ENCODE measurements around the gene SH3TC1.

The SH3TC1 gene

GRCh38 chr4:8167815-8168214, 31.3 kb upstream of the SH3TC1 start:
- no peak for DNase-seq (ENCODE audit: low read depth in 1 of 2, low spot score in 1 of 2)
- in situ Hi-C loops (cut with HindIII; ENCODE audit: low pct_unique_long_range_greater_than_20kb, low sequenced_read_pairs) = no loop called here
- TF ChIP-seq JUND (IDR thresholded peaks at IDR 0.05; ENCODE audit: low read depth) = no peak

GRCh38 chr4:8168232-8168631, 30.9 kb upstream of the SH3TC1 start:
- TF ChIP-seq JUND (IDR thresholded peaks at IDR 0.05; ENCODE audit: low read depth) = no peak
- in situ Hi-C loops (cut with HindIII; ENCODE audit: low pct_unique_long_range_greater_than_20kb, low sequenced_read_pairs) = no loop called here
- no peak for DNase-seq (ENCODE audit: low read depth in 1 of 2, low spot score in 1 of 2)

GRCh38 chr4:8168832-8169598, 30.1 kb upstream of the SH3TC1 start:
- no peak for DNase-seq (ENCODE audit: low read depth in 1 of 2, low spot score in 1 of 2)
- TF ChIP-seq JUND (IDR thresholded peaks at IDR 0.05; ENCODE audit: low read depth) = no peak
- in situ Hi-C loops (cut with HindIII; ENCODE audit: low pct_unique_long_range_greater_than_20kb, low sequenced_read_pairs) = no loop called here

- no peak for TF ChIP-seq JUND (IDR thresholded peaks at IDR 0.05; ENCODE audit: low read depth)
- DNase-seq (ENCODE audit: low read depth in 1 of 2, low spot score in 1 of 2) = no peak
- in situ Hi-C loops (cut with HindIII; ENCODE audit: low pct_unique_long_range_greater_than_20kb, low sequenced_read_pairs) = no loop called here
Measured at GRCh38 chr4:8169763-8170162, 29.3 kb upstream of the SH3TC1 start.

- DNase-seq (ENCODE audit: low read depth in 1 of 2, low spot score in 1 of 2) = no peak
- in situ Hi-C loops (cut with HindIII; ENCODE audit: low pct_unique_long_range_greater_than_20kb, low sequenced_read_pairs) = no loop called here
- no peak for TF ChIP-seq JUND (IDR thresholded peaks at IDR 0.05; ENCODE audit: low read depth)
Measured at GRCh38 chr4:8170341-8170740, 28.7 kb upstream of the SH3TC1 start.

- in situ Hi-C loops (cut with HindIII; ENCODE audit: low pct_unique_long_range_greater_than_20kb, low sequenced_read_pairs) = no loop called here
- no peak for TF ChIP-seq JUND (IDR thresholded peaks at IDR 0.05; ENCODE audit: low read depth)
- no peak for DNase-seq (ENCODE audit: low read depth in 1 of 2, low spot score in 1 of 2)
Measured at GRCh38 chr4:8171266-8171665, 27.8 kb upstream of the SH3TC1 start.

- TF ChIP-seq JUND (IDR thresholded peaks at IDR 0.05; ENCODE audit: low read depth) = no peak
- no peak for DNase-seq (ENCODE audit: low read depth in 1 of 2, low spot score in 1 of 2)
- in situ Hi-C loops (cut with HindIII; ENCODE audit: low pct_unique_long_range_greater_than_20kb, low sequenced_read_pairs) = no loop called here
Measured at GRCh38 chr4:8171984-8172924, 26.8 kb upstream of the SH3TC1 start.

- no peak for TF ChIP-seq JUND (IDR thresholded peaks at IDR 0.05; ENCODE audit: low read depth)
- in situ Hi-C loops (cut with HindIII; ENCODE audit: low pct_unique_long_range_greater_than_20kb, low sequenced_read_pairs) = no loop called here
- DNase-seq (ENCODE audit: low read depth in 1 of 2, low spot score in 1 of 2) = no peak
Measured at GRCh38 chr4:8173492-8174242, 25.4 kb upstream of the SH3TC1 start.

GRCh38 chr4:8174970-8175369, 24.1 kb upstream of the SH3TC1 start:
- in situ Hi-C loops (cut with HindIII; ENCODE audit: low pct_unique_long_range_greater_than_20kb, low sequenced_read_pairs) = no loop called here
- no peak for DNase-seq (ENCODE audit: low read depth in 1 of 2, low spot score in 1 of 2)
- no peak for TF ChIP-seq JUND (IDR thresholded peaks at IDR 0.05; ENCODE audit: low read depth)

GRCh38 chr4:8175686-8176085, 23.4 kb upstream of the SH3TC1 start:
- in situ Hi-C loops (cut with HindIII; ENCODE audit: low pct_unique_long_range_greater_than_20kb, low sequenced_read_pairs) = no loop called here

GRCh38 chr4:8176547-8177399, 22.3 kb upstream of the SH3TC1 start:
- DNase-seq (ENCODE audit: low read depth in 1 of 2, low spot score in 1 of 2) = peak; percentile 47 to 72
- in situ Hi-C loops (cut with HindIII; ENCODE audit: low pct_unique_long_range_greater_than_20kb, low sequenced_read_pairs) = no loop called here
- no peak for TF ChIP-seq JUND (IDR thresholded peaks at IDR 0.05; ENCODE audit: low read depth)

More at GRCh38 chr4:8175686-8176085, 23.4 kb upstream of the SH3TC1 start:
- no peak for TF ChIP-seq JUND (IDR thresholded peaks at IDR 0.05; ENCODE audit: low read depth)
- no peak for DNase-seq (ENCODE audit: low read depth in 1 of 2, low spot score in 1 of 2)

GRCh38 chr4:8177552-8177951, 21.5 kb upstream of the SH3TC1 start:
- DNase-seq (ENCODE audit: low read depth in 1 of 2, low spot score in 1 of 2) = no peak
- no peak for TF ChIP-seq JUND (IDR thresholded peaks at IDR 0.05; ENCODE audit: low read depth)
- in situ Hi-C loops (cut with HindIII; ENCODE audit: low pct_unique_long_range_greater_than_20kb, low sequenced_read_pairs) = no loop called here

All from T47D (cell line).